Endothelial cell (in vitro differentiated cells): ENCODE results near the gene C1orf35. TPM values are rescaled to one million over a fixed set of nuclear protein-coding genes. Genes with fewer than 3 reads are reported as not detected.

Source experiments
- DNase-seq: peaks from one replicate; pipeline ENCODE4 v3.0.0; 2021; ENCODE audit warnings: low spot score
- H3K27ac Mint-ChIP-seq: one replicate; pipeline ENCODE4 v1.8.0; 2021; ENCODE audit warnings: mixed read lengths, inconsistent platforms; ENCODE audit not compliant: unreplicated experiment
- H3K27me3 Mint-ChIP-seq: one replicate; pipeline ENCODE4 v1.8.0; 2021; ENCODE audit warnings: mild to moderate bottlenecking, moderate library complexity, mixed read lengths, inconsistent platforms; ENCODE audit not compliant: unreplicated experiment
- H3K36me3 Mint-ChIP-seq: one replicate; pipeline ENCODE4 v1.8.0; 2021; ENCODE audit warnings: mild to moderate bottlenecking, low read depth, mixed read lengths, inconsistent platforms; ENCODE audit not compliant: unreplicated experiment
- H3K4me1 Mint-ChIP-seq: one replicate; pipeline ENCODE4 v1.8.0; 2021; ENCODE audit warnings: mild to moderate bottlenecking, mixed read lengths, inconsistent platforms; ENCODE audit not compliant: unreplicated experiment
- H3K4me3 Mint-ChIP-seq: one replicate; pipeline ENCODE4 v1.8.0; 2021; ENCODE audit warnings: mild to moderate bottlenecking, mixed read lengths, inconsistent platforms; ENCODE audit not compliant: unreplicated experiment
- H3K9me3 Mint-ChIP-seq: one replicate; pipeline ENCODE4 v1.8.0; 2021; ENCODE audit warnings: mixed read lengths, inconsistent platforms; ENCODE audit not compliant: unreplicated experiment
- CTCF ChIP-seq: fragments of 200-600 bp; sonication (generic); IDR thresholded peaks from one replicate; pipeline ENCODE4 v1.5.0; 2021; ENCODE audit warnings: antibody characterized with exemption; ENCODE audit not compliant: unreplicated experiment
- total RNA-seq: library from RNA; stranded (reverse); fragmentation: NEBNext Ultra II Directional; extraction: Animal tissue kit (Norgen Biotek cat#: 25700); gene quantifications from one replicate; pipeline ENCODE4 v1.2.1, GENCODE V29; 2021; ENCODE audit not compliant: unreplicated experiment

The C1orf35 gene
- total RNA-seq, 1 donor from 2014 or later, result 23.2 TPM

GRCh38 chr1:228084797-228085196 is 18.3 kb downstream of the C1orf35 start:
- peaks cover 19% of the 10 kb centered on the region for H3K36me3 Mint-ChIP-seq
- TF ChIP-seq CTCF, result no peak

GRCh38 chr1:228084325-228084724 is 18.8 kb downstream of the C1orf35 start:
- Mint-ChIP-seq H3K4me1 (peaks cover 62% of the 10 kb centered on the region), H3K27ac (peak overlapping the region; percentile 98), H3K27me3 (peaks cover 26% of the 10 kb centered on the region), H3K36me3 (peaks cover 19% of the 10 kb centered on the region), H3K4me3 (peak overlapping the region; percentile 98), H3K9me3 (no peaks in the 10 kb centered on the region)
- TF ChIP-seq CTCF, result no peak
- DNase-seq, result no peak

More at GRCh38 chr1:228084797-228085196, 18.3 kb downstream of the C1orf35 start:
- no peaks in the 10 kb centered on the region for H3K9me3 Mint-ChIP-seq
- H3K4me3 Mint-ChIP-seq, result peak overlapping the region; percentile 98
- no peak for DNase-seq
- H3K27me3 Mint-ChIP-seq, result peaks cover 23% of the 10 kb centered on the region
- peak overlapping the region; percentile 98 for H3K27ac Mint-ChIP-seq
- H3K4me1 Mint-ChIP-seq, result peaks cover 65% of the 10 kb centered on the region

- Mint-ChIP-seq H3K4me1 (peaks cover 58% of the 10 kb centered on the region), H3K27ac (peak overlapping the region; percentile 98), H3K9me3 (no peaks in the 10 kb centered on the region), H3K27me3 (peaks cover 27% of the 10 kb centered on the region), H3K36me3 (peaks cover 18% of the 10 kb centered on the region), H3K4me3 (peak overlapping the region; percentile 98)
- DNase-seq, result no peak
- no peak for TF ChIP-seq CTCF
Observed at GRCh38 chr1:228083871-228084278, 19.2 kb downstream of the C1orf35 start.

GRCh38 chr1:228082918-228083870 is 19.9 kb downstream of the C1orf35 start:
- DNase-seq, result peak; percentile 64
- Mint-ChIP-seq H3K36me3 (peaks cover 15% of the 10 kb centered on the region), H3K27me3 (peaks cover 22% of the 10 kb centered on the region), H3K27ac (peak overlapping the region; percentile 98), H3K4me3 (peak overlapping the region; percentile 98), H3K9me3 (no peaks in the 10 kb centered on the region), H3K4me1 (peaks cover 51% of the 10 kb centered on the region)
- no peak for TF ChIP-seq CTCF
